ENCODE results near the gene NHSL2. TPM values are rescaled to one million over a fixed set of nuclear protein-coding genes. Genes with fewer than 3 reads are reported as not detected.

Gene NHSL2
- polyA plus RNA-seq, 3 donors: 16.6 to 39.8 (median 22.8) TPM

GRCh38 chrX:72027914-72028307 lies 117.3 kb downstream of the NHSL2 start:
- Histone ChIP-seq H3K4me2 (replicated peaks; ENCODE audit: extremely low read depth, low read length, poor library complexity, severe bottlenecking) (no peak overlapping the region), H3K27me3 (ENCODE audit: control insufficient read depth in 2 of 2, insufficient read depth in 2 of 2, low read length in 2 of 2) (no peaks in the 10 kb centered on the region), H3K79me2 (ENCODE audit: insufficient read depth, low read length) (no peaks in the 10 kb centered on the region), H2AFZ (ENCODE audit: insufficient read depth, low read depth, low read length, poor library complexity, severe bottlenecking) (no peak overlapping the region), H3K9ac (ENCODE audit: insufficient read depth, low read length, poor library complexity, severe bottlenecking) (no peak overlapping the region), H3K4me1 (ENCODE audit: control insufficient read depth in 1 of 2, insufficient read depth in 2 of 2, low read length in 2 of 2) (no peaks in the 10 kb centered on the region), H3K9me3 (replicated peaks in 1 of 2; ENCODE audit: control insufficient read depth in 1 of 2, insufficient read depth in 1 of 2, low read length in 2 of 2) (no peaks in the 10 kb centered on the region), H4K20me1 (ENCODE audit: insufficient read depth, low read length) (no peaks in the 10 kb centered on the region), H3K27ac (ENCODE audit: low read depth in 1 of 2, low read length in 2 of 2) (no peak overlapping the region), H3K4me3 (replicated peaks in 1 of 3; ENCODE audit: low read depth in 2 of 3, low read length in 3 of 3) (no peak overlapping the region), H3K36me3 (replicated peaks in 1 of 2; ENCODE audit: control insufficient read depth in 1 of 2, insufficient read depth in 2 of 2, low read length in 2 of 2) (no peaks in the 10 kb centered on the region)
- TF ChIP-seq CTCF (IDR thresholded peaks at IDR 0.05): no peak
- no peak for DNase-seq
- H3K9me3 Mint-ChIP-seq: peaks cover 0 to 2% (median 0%) of the 10 kb centered on the region in 7 donors
- peaks cover 0 to 14% (median 2%) of the 10 kb centered on the region in 3 donors for H3K27me3 Mint-ChIP-seq (ENCODE audit: low read depth in 3 of 3)
- H3K27ac Mint-ChIP-seq: no peak overlapping the region
- H3K4me1 Mint-ChIP-seq: peaks cover 8% of the 10 kb centered on the region
- no peak overlapping the region for H3K4me3 Mint-ChIP-seq
- intact Hi-C loops (cut with micrococcal nuclease): no loop called here
- 100% methylated on average over 2 of the region's 2 CpGs for WGBS (ENCODE audit: insufficient coverage)
- no peaks in the 10 kb centered on the region for H3K36me3 Mint-ChIP-seq

GRCh38 chrX:72028701-72029470 lies 118.2 kb downstream of the NHSL2 start:
- no peak for TF ChIP-seq CTCF (IDR thresholded peaks at IDR 0.05)
- no peaks in the 10 kb centered on the region for H3K36me3 Mint-ChIP-seq
- no peak overlapping the region for H3K27ac Mint-ChIP-seq
- H3K36me3 ChIP-seq (replicated peaks in 1 of 2; ENCODE audit: control insufficient read depth in 1 of 2, insufficient read depth in 2 of 2, low read length in 2 of 2): no peaks in the 10 kb centered on the region
- no peaks in the 10 kb centered on the region for H3K27me3 ChIP-seq (ENCODE audit: control insufficient read depth in 2 of 2, insufficient read depth in 2 of 2, low read length in 2 of 2)
- H3K9me3 ChIP-seq (replicated peaks in 1 of 2; ENCODE audit: control insufficient read depth in 1 of 2, insufficient read depth in 1 of 2, low read length in 2 of 2): no peaks in the 10 kb centered on the region
- H3K9me3 Mint-ChIP-seq: peaks cover 0 to 2% (median 0%) of the 10 kb centered on the region in 7 donors
- 100% methylated on average over 1 of the region's 6 CpGs for WGBS (ENCODE audit: insufficient coverage)
- no peak overlapping the region for H3K4me3 ChIP-seq (replicated peaks in 1 of 3; ENCODE audit: low read depth in 2 of 3, low read length in 3 of 3)
- intact Hi-C loops (cut with micrococcal nuclease): no loop called here
- no peak overlapping the region for H3K9ac ChIP-seq (ENCODE audit: insufficient read depth, low read length, poor library complexity, severe bottlenecking)
- no peak overlapping the region for H3K27ac ChIP-seq (ENCODE audit: low read depth in 1 of 2, low read length in 2 of 2)
- H3K79me2 ChIP-seq (ENCODE audit: insufficient read depth, low read length): no peaks in the 10 kb centered on the region
- H4K20me1 ChIP-seq (ENCODE audit: insufficient read depth, low read length): no peaks in the 10 kb centered on the region
- no peak for DNase-seq
- no peak overlapping the region for H2AFZ ChIP-seq (ENCODE audit: insufficient read depth, low read depth, low read length, poor library complexity, severe bottlenecking)
- H3K4me1 Mint-ChIP-seq: peaks cover 5% of the 10 kb centered on the region
- no peak overlapping the region for H3K4me2 ChIP-seq (replicated peaks; ENCODE audit: extremely low read depth, low read length, poor library complexity, severe bottlenecking)
- no peaks in the 10 kb centered on the region for H3K4me1 ChIP-seq (ENCODE audit: control insufficient read depth in 1 of 2, insufficient read depth in 2 of 2, low read length in 2 of 2)
- peaks cover 0 to 16% (median 2%) of the 10 kb centered on the region in 3 donors for H3K27me3 Mint-ChIP-seq (ENCODE audit: low read depth in 3 of 3)
- no peak overlapping the region for H3K4me3 Mint-ChIP-seq
